ENCODE measurements around the gene ZNF827.

The ZNF827 gene

GRCh38 chr4:145808021-145808650, 130.5 kb downstream of the ZNF827 start:
- DNase-seq (ENCODE audit: extremely low read depth in 1 of 2, low read depth in 1 of 2) = no peak

GRCh38 chr4:145805490-145805889, 133.1 kb downstream of the ZNF827 start:
- no peak for DNase-seq (ENCODE audit: extremely low read depth in 1 of 2, low read depth in 1 of 2)

DNA sequence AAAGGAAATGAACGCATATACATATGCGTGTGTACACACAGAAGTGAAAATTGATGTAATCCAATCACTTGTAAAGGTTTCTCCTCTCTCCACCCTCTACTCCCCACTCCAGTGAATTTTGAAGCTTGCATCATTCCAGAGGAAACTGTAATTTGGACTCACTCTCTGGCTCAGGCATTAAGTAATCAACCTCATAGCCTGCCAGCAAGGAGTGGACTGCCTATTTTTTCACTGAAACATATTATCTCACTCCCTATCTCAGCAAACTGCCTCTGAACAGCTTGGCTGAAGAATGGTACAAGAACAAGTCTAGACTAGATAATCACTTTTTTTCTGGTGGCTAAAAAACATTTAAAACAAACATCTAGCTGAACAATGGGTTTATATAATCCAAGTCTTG, 134.5 kb downstream of the ZNF827 start:
- no peak for DNase-seq (ENCODE audit: extremely low read depth in 1 of 2, low read depth in 1 of 2)

DNA sequence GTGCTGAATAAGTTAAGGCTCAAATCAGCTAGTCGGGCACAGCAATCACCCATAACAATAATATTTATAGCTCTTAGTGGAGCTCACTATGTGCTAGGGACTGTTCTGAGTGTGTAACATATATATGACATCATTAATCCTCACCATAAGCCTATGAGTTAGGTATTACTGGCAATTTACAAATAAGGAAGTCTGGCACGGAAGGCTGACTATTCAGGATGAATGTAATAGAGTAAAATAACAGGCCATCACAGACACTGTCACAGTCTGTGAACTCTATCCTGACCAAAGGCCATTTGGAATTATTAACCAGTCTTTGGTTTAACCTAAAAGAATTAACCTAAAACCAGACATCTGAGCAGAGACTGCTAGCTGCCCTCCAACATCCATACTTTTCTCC, 139.4 kb downstream of the ZNF827 start:
- DNase-seq (ENCODE audit: extremely low read depth in 1 of 2, low read depth in 1 of 2) = no peak

DNA sequence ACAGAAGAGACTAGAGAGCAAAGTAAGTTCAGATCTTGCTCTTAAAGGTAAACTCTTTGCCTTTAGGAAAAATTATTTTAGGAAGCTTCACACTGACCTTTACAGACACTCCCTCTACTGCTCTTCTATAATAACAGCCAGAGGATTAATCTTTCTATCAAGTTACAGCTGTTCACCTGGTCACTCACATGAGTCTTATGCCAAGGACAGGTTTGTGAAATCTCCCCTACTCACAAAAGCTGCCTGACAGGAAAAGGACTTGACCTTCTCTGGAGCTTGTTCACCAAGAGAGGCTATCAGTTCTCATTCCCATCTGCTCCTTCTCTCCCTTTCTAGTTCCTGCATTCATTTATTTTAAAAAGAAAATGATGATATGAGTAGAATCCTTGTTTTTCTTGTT, 141.3 kb downstream of the ZNF827 start:
- DNase-seq (ENCODE audit: extremely low read depth in 1 of 2, low read depth in 1 of 2) = no peak

- no peak for DNase-seq (ENCODE audit: extremely low read depth in 1 of 2, low read depth in 1 of 2)
Observed at GRCh38 chr4:145796346-145796745, 142.3 kb downstream of the ZNF827 start.

DNA sequence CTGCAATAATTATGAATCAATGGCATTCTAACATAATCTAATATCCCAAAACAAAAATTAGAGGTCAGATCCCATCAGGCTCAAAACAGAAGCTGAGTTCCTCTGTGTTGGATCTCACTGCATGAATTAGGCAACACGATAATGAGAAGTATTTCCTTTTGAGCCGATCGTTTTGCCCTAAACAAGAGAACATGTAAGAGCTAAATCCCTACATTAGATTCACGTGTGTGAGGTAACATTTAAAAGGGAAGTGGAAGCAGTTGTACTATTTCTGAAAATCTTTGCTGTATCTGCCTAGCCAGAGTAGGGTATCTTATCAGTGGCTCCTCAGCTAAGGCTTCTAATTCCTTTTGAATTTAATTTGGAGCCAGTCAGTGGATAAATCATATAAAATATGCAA, 143.1 kb downstream of the ZNF827 start:
- no peak for DNase-seq (ENCODE audit: extremely low read depth in 1 of 2, low read depth in 1 of 2)

- DNase-seq (ENCODE audit: extremely low read depth in 1 of 2, low read depth in 1 of 2) = no peak
Observed at GRCh38 chr4:145792429-145792828, 146.2 kb downstream of the ZNF827 start.

DNA sequence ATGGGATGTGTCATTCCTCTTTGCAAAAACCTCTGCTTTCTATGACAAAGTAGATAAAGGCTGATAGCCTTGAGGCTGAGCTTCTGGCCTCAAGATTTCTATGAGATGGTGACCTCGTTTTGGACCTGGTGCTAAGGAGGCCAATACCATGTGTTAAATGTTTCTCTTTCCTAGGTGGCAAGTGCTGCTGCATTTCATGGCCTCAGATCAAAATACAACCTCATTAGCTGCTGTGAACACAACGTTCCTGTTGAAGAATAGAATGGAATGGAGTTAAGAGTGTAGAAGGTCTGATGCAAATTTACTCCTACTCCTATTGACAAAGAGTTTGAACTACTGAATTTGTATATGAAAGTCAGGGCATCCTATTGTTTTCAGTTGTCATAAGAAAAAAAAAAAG, 146.6 kb downstream of the ZNF827 start:
- no peak for DNase-seq (ENCODE audit: extremely low read depth in 1 of 2, low read depth in 1 of 2)

DNA sequence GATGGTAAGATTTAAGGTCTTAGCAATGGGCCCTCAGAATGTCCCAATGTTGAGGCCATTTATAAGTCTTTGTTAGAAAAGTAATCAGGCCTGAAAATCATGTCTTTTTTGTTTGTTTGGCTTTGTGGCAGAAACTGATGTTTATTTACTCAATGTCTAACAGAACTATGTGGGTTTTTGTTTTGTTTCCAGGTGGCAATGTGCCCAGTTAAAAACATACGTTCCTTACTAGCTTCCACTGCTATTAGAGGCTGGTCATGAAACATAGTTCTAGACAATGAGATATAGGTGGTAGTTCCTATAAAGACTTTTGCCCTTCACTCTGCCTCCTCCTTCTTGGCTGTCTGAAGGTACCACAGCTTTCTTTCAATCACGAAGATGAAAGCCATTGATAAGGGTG, 149.9 kb downstream of the ZNF827 start:
- DNase-seq (ENCODE audit: extremely low read depth in 1 of 2, low read depth in 1 of 2) = no peak

DNA sequence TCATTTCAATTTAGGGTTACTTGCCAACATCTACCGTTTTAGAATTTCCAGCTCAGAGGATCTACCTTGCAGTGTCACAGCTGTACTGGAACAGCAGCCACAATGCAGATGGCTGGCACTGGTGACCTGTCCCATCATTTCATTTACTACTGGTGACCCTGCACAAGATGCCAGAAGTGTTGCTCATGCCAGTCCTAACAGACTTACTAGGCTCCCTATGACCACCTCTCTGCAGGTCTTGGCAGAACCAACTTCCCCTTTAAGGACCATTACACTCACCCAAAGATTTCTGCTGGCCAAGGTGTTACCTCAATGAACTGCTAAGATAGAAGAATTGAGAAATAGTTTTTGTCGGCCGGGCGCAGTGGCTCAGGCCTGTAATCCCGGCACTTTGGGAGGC, 151.8 kb downstream of the ZNF827 start:
- DNase-seq (ENCODE audit: extremely low read depth in 1 of 2, low read depth in 1 of 2) = no peak

- no peak for DNase-seq (ENCODE audit: extremely low read depth in 1 of 2, low read depth in 1 of 2)
Observed at GRCh38 chr4:145786261-145786660, 152.4 kb downstream of the ZNF827 start.

DNA sequence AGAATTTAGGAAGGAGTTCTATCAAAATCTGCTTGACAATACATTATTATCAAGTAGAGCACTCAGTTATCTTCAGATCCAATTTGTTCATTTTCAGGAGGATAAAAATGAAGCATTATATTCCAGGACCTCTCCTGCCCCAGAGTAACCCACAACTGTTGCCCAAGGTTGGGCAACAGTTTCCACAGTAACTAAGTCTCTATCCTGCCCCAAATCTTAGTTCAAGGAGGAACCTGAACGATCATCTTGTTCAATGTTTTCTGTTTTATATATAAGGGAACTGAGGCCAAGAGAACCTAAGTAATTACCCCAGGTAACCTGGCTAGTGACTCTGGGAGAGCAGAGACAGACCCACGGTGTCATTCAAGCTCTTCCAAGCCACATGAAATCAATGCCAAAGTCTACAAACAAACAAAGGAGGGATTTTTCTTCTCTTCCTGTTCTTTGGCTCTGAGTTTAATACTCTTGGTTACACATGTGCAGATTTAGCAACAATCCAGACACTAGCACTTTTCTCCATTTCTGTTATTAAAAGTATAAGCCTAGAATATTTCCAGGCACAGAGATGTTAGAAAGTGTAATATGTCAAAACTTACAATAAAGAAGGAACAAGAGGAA, 153.1 kb downstream of the ZNF827 start:
- DNase-seq (ENCODE audit: extremely low read depth in 1 of 2, low read depth in 1 of 2) = no peak

GRCh38 chr4:145784036-145784435, 154.6 kb downstream of the ZNF827 start:
- DNase-seq (ENCODE audit: extremely low read depth in 1 of 2, low read depth in 1 of 2) = no peak

GRCh38 chr4:145782756-145783155, 155.9 kb downstream of the ZNF827 start:
- no peak for DNase-seq (ENCODE audit: extremely low read depth in 1 of 2, low read depth in 1 of 2)

DNA sequence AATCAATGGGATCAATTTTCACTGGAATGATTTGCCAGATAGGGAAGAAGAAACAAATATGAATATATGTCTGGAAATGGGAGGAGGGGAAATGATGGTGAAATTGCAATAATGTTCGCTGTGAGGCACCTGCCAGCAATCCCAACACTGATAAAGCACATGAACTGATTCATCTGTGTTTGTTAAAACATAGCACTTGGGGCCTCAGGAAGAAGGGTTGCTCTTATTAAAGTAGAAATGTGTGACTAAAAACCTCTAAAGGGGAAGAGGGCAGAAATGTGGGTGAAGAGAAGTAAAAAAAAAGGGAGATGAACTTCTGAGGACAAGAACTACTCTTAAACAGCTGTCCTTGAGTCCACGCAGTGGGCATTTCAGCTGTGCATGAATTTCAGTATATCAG, 157.3 kb downstream of the ZNF827 start:
- DNase-seq (ENCODE audit: extremely low read depth in 1 of 2, low read depth in 1 of 2) = no peak

- DNase-seq (ENCODE audit: extremely low read depth in 1 of 2, low read depth in 1 of 2) = no peak
Observed at GRCh38 chr4:145779319-145779801, 159.3 kb downstream of the ZNF827 start.

DNA sequence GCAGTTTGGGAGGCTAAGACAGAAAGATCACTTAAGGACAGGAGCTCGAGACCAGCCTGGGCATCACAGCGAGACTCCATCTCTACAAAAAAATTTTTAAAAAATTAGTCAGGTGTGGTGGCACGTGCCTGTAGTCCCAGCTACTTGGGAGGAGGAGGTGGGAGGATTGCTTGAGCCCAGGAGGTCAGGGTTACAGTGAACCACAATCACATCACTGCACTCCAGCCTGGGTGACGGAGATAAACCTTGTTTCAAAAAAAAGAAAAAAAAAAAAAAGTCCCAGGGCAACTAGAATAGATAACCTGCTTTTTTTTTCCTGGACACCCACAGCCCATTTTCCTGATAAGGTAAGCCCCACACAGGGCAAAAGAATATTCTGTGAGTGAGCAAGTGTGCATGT, 162.4 kb downstream of the ZNF827 start:
- DNase-seq (ENCODE audit: extremely low read depth in 1 of 2, low read depth in 1 of 2) = no peak

DNA sequence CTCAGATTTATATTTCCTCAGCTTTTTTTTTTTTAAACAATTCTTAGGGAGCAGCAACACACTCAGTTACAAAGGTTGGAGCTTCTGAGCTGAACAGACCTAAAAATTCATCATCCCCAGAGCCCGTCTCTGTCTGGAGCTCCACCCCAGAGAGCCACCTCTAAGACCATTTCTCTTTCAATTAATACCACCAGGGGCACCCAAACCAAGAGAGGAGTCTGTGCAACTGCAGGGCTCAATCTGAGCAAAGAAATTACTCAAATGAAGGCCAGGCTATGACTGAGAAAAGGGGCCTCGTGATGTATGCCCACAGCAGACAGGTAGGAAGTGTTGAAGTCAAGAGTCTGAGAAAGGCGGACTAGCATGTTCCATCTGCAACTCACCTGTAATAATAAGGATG, 163.2 kb downstream of the ZNF827 start:
- DNase-seq (ENCODE audit: extremely low read depth in 1 of 2, low read depth in 1 of 2) = no peak

- DNase-seq (ENCODE audit: extremely low read depth in 1 of 2, low read depth in 1 of 2) = no peak
Observed at GRCh38 chr4:145774473-145774872, 164.2 kb downstream of the ZNF827 start.

GRCh38 chr4:145773581-145774234, 164.9 kb downstream of the ZNF827 start:
- DNase-seq (ENCODE audit: extremely low read depth in 1 of 2, low read depth in 1 of 2) = no peak

DNA sequence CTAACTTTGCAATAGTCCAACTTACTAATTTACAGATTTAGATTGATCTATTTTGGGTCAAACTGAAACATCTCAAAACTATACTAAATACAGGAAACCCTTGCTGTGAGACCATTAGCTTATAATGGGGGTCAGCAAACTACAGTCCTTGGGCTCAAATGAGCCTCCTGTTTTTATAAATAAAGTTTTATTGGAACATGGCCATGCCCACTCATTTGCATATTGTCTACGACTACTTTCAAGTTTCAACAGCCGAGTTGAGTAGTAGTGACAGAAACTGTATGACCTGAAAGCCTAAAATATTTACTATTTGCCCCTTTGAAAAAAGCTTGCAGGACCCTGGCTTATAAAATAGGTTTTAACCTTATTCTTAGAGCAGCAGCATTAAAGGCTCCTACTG, 166.3 kb downstream of the ZNF827 start:
- no peak for DNase-seq (ENCODE audit: extremely low read depth in 1 of 2, low read depth in 1 of 2)
